IPS-18c (cell line): ENCODE measurements around the gene NCK2.

ENCODE experiments used
- H3K4me3 ChIP-seq: 2 replicates; pipeline ENCODE4 v1.7.0; 2013; ENCODE audit warnings: low read depth, mild to moderate bottlenecking, low read length, moderate library complexity; ENCODE audit not compliant: insufficient read depth
- H3K9me3 ChIP-seq: one replicate; pipeline ENCODE4 v1.6.1; 2013; ENCODE audit warnings: mild to moderate bottlenecking, low read length, moderate library complexity; ENCODE audit not compliant: control insufficient read depth, insufficient read depth

NCK2 gene

GRCh38 chr2:105862843-105863242 is 118.1 kb downstream of the NCK2 start:
- H3K4me3 ChIP-seq, result no peak overlapping the region

DNA sequence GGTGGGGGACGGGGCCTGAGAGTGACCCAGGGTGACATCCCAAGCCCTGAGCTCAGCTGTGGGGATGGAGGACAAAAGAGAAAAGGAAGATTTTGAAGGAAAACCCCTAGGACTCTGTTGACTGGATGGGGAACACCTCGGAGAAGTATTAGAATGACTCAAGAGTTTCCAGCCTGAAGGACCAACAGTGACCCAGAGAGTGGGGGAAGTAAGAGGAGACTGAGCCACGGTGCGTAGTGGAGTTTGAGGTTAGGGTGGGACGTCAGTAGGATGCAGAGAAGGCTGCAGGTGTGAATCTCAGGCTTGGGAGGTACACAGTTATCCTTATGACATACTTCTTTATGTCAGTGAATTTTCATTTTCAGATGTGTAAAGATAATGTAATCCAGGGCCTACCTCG is 119.5 kb downstream of the NCK2 start:
- no peak overlapping the region for H3K4me3 ChIP-seq
- peaks cover 1% of the 10 kb centered on the region for H3K9me3 ChIP-seq

More at GRCh38 chr2:105862843-105863242, 118.1 kb downstream of the NCK2 start:
- peaks cover 2% of the 10 kb centered on the region for H3K9me3 ChIP-seq

DNA sequence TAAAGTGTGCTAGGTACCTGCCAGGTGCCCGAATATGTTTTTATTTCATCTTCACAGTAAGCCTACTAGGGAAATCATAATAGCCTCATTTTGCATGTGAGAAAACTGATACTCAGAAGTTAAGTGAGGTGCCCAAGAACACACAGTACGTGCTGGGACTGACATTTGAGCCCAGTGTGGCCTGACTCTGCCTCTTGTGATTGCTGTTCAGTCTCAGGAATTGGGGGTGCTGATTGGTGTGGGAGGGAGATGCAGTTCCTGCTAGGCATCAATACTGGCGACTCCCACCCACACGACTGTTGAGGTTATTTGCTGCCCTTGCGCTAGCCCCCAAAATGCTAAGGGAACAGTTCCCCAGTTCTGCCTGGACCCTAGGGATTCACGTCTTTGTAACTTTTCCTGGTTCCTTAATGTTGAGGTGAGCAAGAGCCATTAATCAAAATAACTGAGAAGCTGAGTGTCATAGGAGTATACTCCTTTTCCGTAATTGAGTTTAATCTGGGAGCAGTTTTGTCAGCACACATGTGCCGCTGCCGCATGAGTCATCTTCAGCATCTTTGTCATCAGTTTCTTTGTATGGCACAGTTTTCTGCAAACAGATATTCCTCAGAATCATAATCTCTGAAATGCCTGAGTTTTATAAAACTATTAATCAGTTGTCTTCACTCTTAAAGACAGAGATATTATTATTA is 120.7 kb downstream of the NCK2 start:
- no peak overlapping the region for H3K4me3 ChIP-seq
- H3K9me3 ChIP-seq, result no peaks in the 10 kb centered on the region

DNA sequence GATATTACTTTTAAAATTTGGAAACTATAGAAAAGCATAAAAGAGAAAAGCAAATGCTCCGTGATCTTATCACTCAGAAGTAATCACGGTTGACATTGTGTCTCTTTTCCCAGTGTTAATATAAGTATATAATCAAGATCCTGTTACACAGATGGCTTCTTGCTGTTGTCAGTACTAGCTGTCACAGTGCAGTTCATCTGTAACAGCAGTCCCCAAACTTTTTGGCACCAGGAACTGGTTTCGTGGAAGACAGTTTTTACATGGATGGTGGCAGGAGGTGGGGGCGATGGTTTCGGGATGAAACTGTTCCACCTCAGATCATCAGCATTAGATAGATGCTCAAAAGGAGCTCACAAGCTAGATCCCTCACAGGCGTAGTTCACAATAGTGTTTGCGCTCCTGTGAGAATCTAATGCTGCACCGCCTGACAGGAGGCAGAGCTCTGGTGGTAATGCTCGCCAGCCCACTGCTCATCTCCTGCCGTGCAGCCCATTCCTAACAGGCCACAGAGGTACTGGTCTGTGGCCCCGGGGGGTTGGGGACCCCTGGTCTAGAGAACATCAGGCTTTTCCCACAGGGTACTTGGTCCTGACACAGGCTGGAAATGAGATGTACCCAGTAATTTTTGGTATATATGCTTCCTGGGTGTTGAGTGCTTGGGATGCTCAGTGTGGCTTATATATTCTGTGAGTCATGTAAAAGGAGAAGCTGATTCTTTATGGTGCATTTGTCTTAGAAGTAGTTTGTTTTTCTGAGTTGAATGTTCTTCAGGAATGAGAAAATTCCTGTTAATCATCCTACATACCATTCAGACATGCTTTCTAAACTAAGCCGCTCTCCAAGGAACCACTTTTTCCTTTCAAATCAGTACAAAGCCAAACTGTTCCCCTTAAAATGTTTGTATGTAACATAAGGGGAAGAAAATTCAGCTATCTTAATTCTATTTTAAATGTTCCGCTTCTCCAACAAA is 121.8 kb downstream of the NCK2 start:
- H3K4me3 ChIP-seq, result no peak overlapping the region
- no peaks in the 10 kb centered on the region for H3K9me3 ChIP-seq

- H3K4me3 ChIP-seq, result no peak overlapping the region
- H3K9me3 ChIP-seq, result no peaks in the 10 kb centered on the region
Measured at GRCh38 chr2:105867587-105867986, 122.9 kb downstream of the NCK2 start.

- no peaks in the 10 kb centered on the region for H3K9me3 ChIP-seq
- H3K4me3 ChIP-seq, result no peak overlapping the region
Measured at GRCh38 chr2:105868060-105868459, 123.3 kb downstream of the NCK2 start.

GRCh38 chr2:105869341-105869740 is 124.6 kb downstream of the NCK2 start:
- Histone ChIP-seq H3K9me3 (no peaks in the 10 kb centered on the region), H3K4me3 (no peak overlapping the region)

DNA sequence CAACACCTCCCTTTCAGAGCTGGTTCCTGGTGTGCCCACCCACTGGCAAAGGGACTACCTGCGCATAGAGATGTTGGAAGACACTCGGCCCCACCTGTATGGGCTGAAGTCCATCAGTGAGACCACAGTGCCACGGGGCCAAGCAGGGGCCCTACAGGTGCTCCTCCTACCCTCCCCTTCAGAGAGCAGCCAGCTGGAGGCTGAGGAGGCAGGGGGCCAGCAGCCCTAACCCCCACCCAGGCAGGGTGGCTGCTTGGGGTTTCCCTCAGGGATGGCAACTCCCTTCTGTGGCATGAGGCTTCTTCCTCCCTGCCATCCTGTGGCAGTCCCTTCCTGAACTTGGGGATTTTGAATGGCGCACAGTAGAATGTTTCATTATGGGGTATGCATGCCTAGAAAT is 125.3 kb downstream of the NCK2 start:
- no peaks in the 10 kb centered on the region for H3K9me3 ChIP-seq
- H3K4me3 ChIP-seq, result no peak overlapping the region

DNA sequence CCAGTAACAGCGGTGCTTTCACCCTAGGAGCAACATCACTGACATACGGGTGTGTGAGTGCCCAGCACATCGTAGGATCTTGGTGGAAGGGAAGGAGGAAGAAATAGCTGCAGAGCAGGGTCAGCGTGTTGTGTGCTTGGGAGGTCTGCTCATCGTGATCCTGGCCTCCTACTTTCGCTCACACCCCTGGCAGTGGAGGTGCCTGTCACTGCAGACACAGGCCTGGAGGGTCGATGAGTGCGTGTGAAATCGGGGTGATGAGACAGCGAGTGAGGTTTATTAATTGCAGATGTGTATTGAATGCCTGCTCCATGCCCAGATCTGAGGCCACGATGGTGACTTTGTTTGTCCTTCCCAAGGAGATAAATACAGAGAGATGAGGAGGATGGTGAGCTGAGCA is 126.1 kb downstream of the NCK2 start:
- Histone ChIP-seq H3K4me3 (no peak overlapping the region), H3K9me3 (no peaks in the 10 kb centered on the region)

- no peaks in the 10 kb centered on the region for H3K9me3 ChIP-seq
- no peak overlapping the region for H3K4me3 ChIP-seq
Measured at GRCh38 chr2:105872142-105872728, 127.5 kb downstream of the NCK2 start.

DNA sequence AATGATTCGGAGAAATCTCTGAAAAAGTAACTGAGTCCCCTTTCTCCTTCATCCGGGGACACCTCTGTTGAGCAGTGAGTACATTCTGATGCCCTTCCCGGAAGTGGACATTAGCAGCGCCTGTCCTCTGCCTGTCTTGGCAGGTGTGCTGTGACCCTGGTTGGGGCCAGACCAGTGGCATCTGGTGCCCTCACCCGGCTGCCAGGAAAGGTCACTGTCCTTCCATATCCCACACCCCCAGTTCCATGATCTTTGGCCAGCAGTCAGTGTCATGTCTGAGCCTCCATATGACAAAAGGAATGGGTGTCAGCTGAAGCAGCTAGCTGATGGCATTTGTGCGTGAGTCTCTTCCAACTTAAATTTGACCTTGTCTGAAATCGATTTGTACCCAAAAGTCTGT is 128.1 kb downstream of the NCK2 start:
- Histone ChIP-seq H3K4me3 (no peak overlapping the region), H3K9me3 (no peaks in the 10 kb centered on the region)

DNA sequence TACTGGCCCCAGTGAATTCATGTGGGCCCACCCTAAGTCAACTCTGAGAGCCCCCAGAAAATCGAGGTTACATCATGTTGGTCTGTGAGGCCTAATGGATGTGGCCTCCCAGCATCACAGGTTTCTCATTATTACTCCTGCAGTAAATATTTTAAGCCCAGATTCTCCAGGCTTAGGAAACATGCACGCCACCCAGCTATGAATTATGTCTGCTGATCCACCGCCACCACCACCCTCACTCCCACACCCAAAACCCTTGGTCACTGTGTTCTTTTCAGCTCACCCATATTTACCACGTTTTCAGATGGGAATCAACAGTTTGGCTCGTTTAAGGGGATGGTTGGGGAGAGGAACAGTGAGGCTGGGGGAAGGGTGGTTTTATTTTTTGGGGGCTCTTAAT is 128.6 kb downstream of the NCK2 start:
- Histone ChIP-seq H3K9me3 (no peaks in the 10 kb centered on the region), H3K4me3 (no peak overlapping the region)

DNA sequence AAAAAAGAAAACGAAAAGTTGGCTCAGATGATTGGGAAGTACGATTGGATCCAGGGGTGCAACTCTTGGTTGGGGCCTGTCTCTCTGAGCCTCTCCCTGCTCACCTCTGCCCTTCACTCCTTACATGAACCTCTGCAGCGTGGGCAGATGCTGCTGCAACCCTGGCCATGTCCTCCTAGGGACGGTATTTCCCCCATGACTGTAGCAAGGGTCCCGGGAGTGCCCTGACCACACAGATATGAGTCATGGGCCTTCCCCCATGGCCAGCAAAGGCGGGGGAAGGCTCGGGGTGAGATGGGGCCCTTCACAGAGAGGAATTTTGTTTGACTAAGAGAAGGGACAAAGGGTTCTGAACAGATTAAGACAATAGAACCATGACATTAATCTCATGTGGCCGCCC is 129.0 kb downstream of the NCK2 start:
- Histone ChIP-seq H3K9me3 (no peaks in the 10 kb centered on the region), H3K4me3 (no peak overlapping the region)

DNA sequence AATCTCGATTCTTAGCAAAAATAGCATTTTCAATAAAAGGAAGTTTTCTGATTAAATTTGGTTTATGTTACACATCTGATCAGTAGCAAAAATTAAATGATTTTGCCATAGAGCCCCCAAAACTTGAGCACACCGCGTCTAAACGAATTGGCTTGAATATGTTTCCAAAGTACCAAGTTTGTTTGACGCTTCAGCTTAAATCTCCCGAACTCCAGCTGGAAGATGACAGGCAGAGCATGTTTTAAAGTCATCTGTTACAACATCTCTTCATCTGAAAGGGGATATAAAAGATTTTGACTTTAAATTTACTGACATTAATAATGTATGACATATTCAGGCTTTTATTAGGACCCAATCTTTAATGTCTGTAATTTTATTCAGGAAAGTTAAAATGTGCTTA is 129.8 kb downstream of the NCK2 start:
- Histone ChIP-seq H3K4me3 (no peak overlapping the region), H3K9me3 (no peaks in the 10 kb centered on the region)

DNA sequence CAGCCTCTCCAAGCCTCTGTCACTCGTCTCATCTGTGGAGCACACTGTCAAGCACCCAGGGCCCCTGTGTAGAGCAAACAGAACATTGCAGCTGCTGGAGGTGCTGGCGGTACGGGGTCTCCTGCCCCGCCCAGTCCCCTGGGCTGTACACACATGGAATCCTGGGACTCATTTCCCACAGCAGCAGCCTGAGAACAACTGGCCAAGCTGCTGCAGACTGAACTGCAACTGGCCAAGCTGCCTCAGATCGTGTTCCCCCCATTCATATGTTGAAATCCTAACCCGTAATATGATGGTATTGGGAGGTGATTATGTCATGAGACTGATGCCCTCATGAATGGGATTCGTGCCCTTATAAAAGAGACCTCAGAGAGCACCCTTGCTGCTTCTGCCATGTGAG is 130.5 kb downstream of the NCK2 start:
- no peak overlapping the region for H3K4me3 ChIP-seq

GRCh38 chr2:105876191-105876590 is 131.5 kb downstream of the NCK2 start:
- no peak overlapping the region for H3K4me3 ChIP-seq
- no peaks in the 10 kb centered on the region for H3K9me3 ChIP-seq

More for the DNA sequence above, 130.5 kb downstream of the NCK2 start:
- no peaks in the 10 kb centered on the region for H3K9me3 ChIP-seq

DNA sequence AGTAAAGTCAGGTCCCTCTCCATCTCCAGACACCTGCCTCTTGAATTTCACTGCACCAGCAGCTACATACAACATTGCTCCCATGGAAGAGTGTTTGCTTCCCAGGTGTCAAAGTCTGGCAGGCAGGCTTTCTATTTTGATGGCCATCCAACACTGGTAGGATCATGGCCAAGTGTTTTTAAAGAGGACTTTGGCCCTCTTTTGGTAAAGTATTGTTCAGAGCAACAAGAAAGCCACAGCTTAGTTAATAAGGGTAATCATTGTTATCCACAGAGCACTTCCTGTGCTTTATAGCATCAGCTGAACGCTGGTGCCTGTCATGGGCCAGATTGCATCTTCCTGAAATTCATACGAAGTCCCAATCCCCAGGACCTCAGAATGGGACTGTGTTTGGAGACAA is 133.2 kb downstream of the NCK2 start:
- H3K9me3 ChIP-seq, result no peaks in the 10 kb centered on the region
- no peak overlapping the region for H3K4me3 ChIP-seq
